ENCODE results near the gene AHDC1. TPM values are rescaled to one million over a fixed set of nuclear protein-coding genes. Genes with fewer than 3 reads are reported as not detected.
"Not testable (repeated sequence)": the region's sequence is repeated elsewhere in the genome, so short reads cannot be mapped to it uniquely, and the experiment has no call there.

The AHDC1 gene
- total RNA-seq, 1 donor from 2014 or later = 7.0 TPM

- Histone ChIP-seq H3F3A (ENCODE audit: low read depth) (no peaks in the 10 kb centered on the region), H4K20me1 (ENCODE audit: low read depth) (no peaks in the 10 kb centered on the region)
- H3K36me3 Mint-ChIP-seq = no peaks in the 10 kb centered on the region
Observed at GRCh38 chr1:27628712-27629111, 24.8 kb upstream of the AHDC1 start.

GRCh38 chr1:27627733-27628132, 23.8 kb upstream of the AHDC1 start:
- not testable (repeated sequence) for H3K27ac ChIP-seq; H3F3A ChIP-seq (ENCODE audit: low read depth); H3K4me2 ChIP-seq; H3K4me3 ChIP-seq; DNase-seq (ENCODE audit: low spot score); H3K79me2 ChIP-seq (ENCODE audit: low read depth); H3K27ac Mint-ChIP-seq; H3K36me3 Mint-ChIP-seq; H3K9ac ChIP-seq; H3K4me3 Mint-ChIP-seq; H3K9me3 ChIP-seq (ENCODE audit: low read depth); H3K4me1 ChIP-seq; H4K20me1 ChIP-seq (ENCODE audit: low read depth); H3K9me3 Mint-ChIP-seq; H2AFZ ChIP-seq (replicated peaks); H3K36me3 ChIP-seq
- peaks cover 13% of the 10 kb centered on the region for H3K27me3 Mint-ChIP-seq (ENCODE audit: insufficient read depth, low read depth)
- peaks cover 22% of the 10 kb centered on the region for H3K27me3 ChIP-seq
- peaks cover 48% of the 10 kb centered on the region for H3K4me1 Mint-ChIP-seq

More at GRCh38 chr1:27628712-27629111, 24.8 kb upstream of the AHDC1 start:
- Mint-ChIP-seq H3K9me3 (no peaks in the 10 kb centered on the region), H3K4me1 (peaks cover 55% of the 10 kb centered on the region), H3K27ac (peak overlapping the region; percentile 38), H3K4me3 (no peak overlapping the region), H3K27me3 (ENCODE audit: insufficient read depth, low read depth) (peaks cover 19% of the 10 kb centered on the region)
- Histone ChIP-seq H3K27ac (no peak overlapping the region), H3K36me3 (no peaks in the 10 kb centered on the region), H3K79me2 (ENCODE audit: low read depth) (no peaks in the 10 kb centered on the region), H3K9ac (no peak overlapping the region), H3K4me3 (no peak overlapping the region), H3K4me1 (no peaks in the 10 kb centered on the region), H3K27me3 (peaks cover 32% of the 10 kb centered on the region), H2AFZ (replicated peaks) (peak overlapping the region; percentile 98), H3K4me2 (no peak overlapping the region), H3K9me3 (ENCODE audit: low read depth) (no peaks in the 10 kb centered on the region)
- TF ChIP-seq EZH2 (IDR thresholded peaks at IDR 0.05) (no peak), CTCF (IDR thresholded peaks at IDR 0.05) (no peak), EZH2phosphoT487 (IDR thresholded peaks at IDR 0.05) (no peak)
- DNase-seq (ENCODE audit: low spot score) = no peak

GRCh38 chr1:27627061-27627460, 23.1 kb upstream of the AHDC1 start:
- no peak for DNase-seq (ENCODE audit: low spot score)
- TF ChIP-seq CTCF (IDR thresholded peaks at IDR 0.05) (no peak), EZH2 (IDR thresholded peaks at IDR 0.05) (no peak)

GRCh38 chr1:27626031-27626935, 22.3 kb upstream of the AHDC1 start:
- Histone ChIP-seq H3K4me2 (no peak overlapping the region), H3K9ac (no peak overlapping the region), H3K4me3 (no peak overlapping the region), H3K36me3 (no peaks in the 10 kb centered on the region), H3K4me1 (no peaks in the 10 kb centered on the region), H3K27me3 (peaks cover 8% of the 10 kb centered on the region), H3K27ac (no peak overlapping the region), H2AFZ (replicated peaks) (no peak overlapping the region), H3K79me2 (ENCODE audit: low read depth) (no peaks in the 10 kb centered on the region), H4K20me1 (ENCODE audit: low read depth) (no peaks in the 10 kb centered on the region), H3F3A (ENCODE audit: low read depth) (no peaks in the 10 kb centered on the region), H3K9me3 (ENCODE audit: low read depth) (no peaks in the 10 kb centered on the region)
- H3K27me3 Mint-ChIP-seq (ENCODE audit: insufficient read depth, low read depth) = peaks cover 10% of the 10 kb centered on the region
- TF ChIP-seq EZH2 (IDR thresholded peaks at IDR 0.05) (no peak), EZH2phosphoT487 (IDR thresholded peaks at IDR 0.05) (no peak), CTCF (IDR thresholded peaks at IDR 0.05) (no peak)
- no peaks in the 10 kb centered on the region for H3K36me3 Mint-ChIP-seq
- H3K27ac Mint-ChIP-seq = no peak overlapping the region
- no peak for DNase-seq (ENCODE audit: low spot score)
- no peaks in the 10 kb centered on the region for H3K9me3 Mint-ChIP-seq
- H3K4me1 Mint-ChIP-seq = peaks cover 38% of the 10 kb centered on the region
- no peak overlapping the region for H3K4me3 Mint-ChIP-seq

More at GRCh38 chr1:27627061-27627460, 23.1 kb upstream of the AHDC1 start:
- Histone ChIP-seq H3K36me3 (no peaks in the 10 kb centered on the region), H3K4me3 (no peak overlapping the region), H3K79me2 (ENCODE audit: low read depth) (no peaks in the 10 kb centered on the region), H3F3A (ENCODE audit: low read depth) (no peaks in the 10 kb centered on the region), H3K27me3 (peaks cover 16% of the 10 kb centered on the region), H3K9me3 (ENCODE audit: low read depth) (no peaks in the 10 kb centered on the region), H4K20me1 (ENCODE audit: low read depth) (no peaks in the 10 kb centered on the region), H3K4me1 (no peaks in the 10 kb centered on the region), H3K9ac (no peak overlapping the region), H2AFZ (replicated peaks) (no peak overlapping the region), H3K4me2 (no peak overlapping the region), H3K27ac (no peak overlapping the region)
- Mint-ChIP-seq H3K9me3 (no peaks in the 10 kb centered on the region), H3K4me3 (no peak overlapping the region), H3K4me1 (peaks cover 46% of the 10 kb centered on the region), H3K27ac (peak overlapping the region; percentile 6), H3K27me3 (ENCODE audit: insufficient read depth, low read depth) (peaks cover 13% of the 10 kb centered on the region), H3K36me3 (no peaks in the 10 kb centered on the region)

All from neural progenitor cell (in vitro differentiated cells).